ENCODE results near the gene MAN2B2. TPM values are rescaled to one million over a fixed set of nuclear protein-coding genes. Genes with fewer than 3 reads are reported as not detected.
A peak's percentile ranks its signal among the peaks of the same experiment; 100 is the strongest.

MAN2B2 gene
- total RNA-seq, 1 experiment from 2014 or later: 34.4 TPM

DNA sequence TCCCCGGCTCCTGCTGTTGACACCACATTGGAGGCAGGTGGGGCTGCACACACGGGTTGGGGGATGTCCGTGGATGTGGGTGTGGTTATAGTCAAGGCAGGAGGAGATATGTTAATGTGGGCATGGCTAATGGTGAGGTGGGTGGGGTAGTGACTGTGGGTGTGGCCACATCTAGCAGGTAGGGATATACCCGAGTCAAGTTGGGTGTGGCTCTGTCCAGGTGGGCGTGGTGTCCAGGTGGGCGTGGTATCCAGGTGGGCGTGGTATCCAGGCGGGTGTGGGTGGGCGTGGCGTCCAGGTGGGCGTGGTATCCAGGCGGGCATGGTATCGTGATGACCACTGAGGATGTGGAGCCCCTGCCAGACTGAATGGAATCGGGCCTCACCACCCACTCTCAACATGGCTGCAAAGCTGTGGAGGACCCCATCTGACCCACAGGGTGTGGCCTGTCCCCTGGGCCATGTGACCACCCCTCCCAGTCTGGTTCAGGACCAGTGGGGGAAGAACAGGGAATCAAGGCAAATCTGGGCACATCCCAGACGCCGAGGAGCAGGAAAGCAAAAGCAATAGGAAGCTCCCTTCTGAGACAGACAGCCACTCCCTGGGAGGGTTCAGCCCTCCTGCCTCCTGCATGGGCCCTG lies 21.0 kb downstream of the MAN2B2 start:
- no peak overlapping the region for H3K27ac ChIP-seq (ENCODE audit: low read length)
- H3K4me1 ChIP-seq (ENCODE audit: control insufficient read depth, insufficient read depth, low read length): no peaks in the 10 kb centered on the region
- no peak overlapping the region for H3K4me3 ChIP-seq (ENCODE audit: low read depth in 2 of 2, low read length in 2 of 2)
- H3K36me3 ChIP-seq (ENCODE audit: control insufficient read depth, insufficient read depth, low read length): no peaks in the 10 kb centered on the region
- peak; percentile 70 for ATAC-seq
- no peaks in the 10 kb centered on the region for H3K27me3 ChIP-seq (ENCODE audit: control insufficient read depth, insufficient read depth, low read length)
- in situ Hi-C loops (cut with HindIII; ENCODE audit: low pct_unique_long_range_greater_than_20kb, low sequenced_read_pairs): no loop called here
- no peaks in the 10 kb centered on the region for H3K9me3 ChIP-seq (ENCODE audit: control insufficient read depth, insufficient read depth, low read depth, low read length)
- ChIA-PET POLR2A (no interaction called here), CTCF (no interaction called here)
- TF ChIP-seq TCF7L2 (IDR thresholded peaks at IDR 0.05; ENCODE audit: low read depth, low read length) (no peak), POLR2AphosphoS5 (IDR thresholded peaks at IDR 0.05; ENCODE audit: low read depth, low read length) (no peak)
- TF ChIP-seq, protein P1, sequence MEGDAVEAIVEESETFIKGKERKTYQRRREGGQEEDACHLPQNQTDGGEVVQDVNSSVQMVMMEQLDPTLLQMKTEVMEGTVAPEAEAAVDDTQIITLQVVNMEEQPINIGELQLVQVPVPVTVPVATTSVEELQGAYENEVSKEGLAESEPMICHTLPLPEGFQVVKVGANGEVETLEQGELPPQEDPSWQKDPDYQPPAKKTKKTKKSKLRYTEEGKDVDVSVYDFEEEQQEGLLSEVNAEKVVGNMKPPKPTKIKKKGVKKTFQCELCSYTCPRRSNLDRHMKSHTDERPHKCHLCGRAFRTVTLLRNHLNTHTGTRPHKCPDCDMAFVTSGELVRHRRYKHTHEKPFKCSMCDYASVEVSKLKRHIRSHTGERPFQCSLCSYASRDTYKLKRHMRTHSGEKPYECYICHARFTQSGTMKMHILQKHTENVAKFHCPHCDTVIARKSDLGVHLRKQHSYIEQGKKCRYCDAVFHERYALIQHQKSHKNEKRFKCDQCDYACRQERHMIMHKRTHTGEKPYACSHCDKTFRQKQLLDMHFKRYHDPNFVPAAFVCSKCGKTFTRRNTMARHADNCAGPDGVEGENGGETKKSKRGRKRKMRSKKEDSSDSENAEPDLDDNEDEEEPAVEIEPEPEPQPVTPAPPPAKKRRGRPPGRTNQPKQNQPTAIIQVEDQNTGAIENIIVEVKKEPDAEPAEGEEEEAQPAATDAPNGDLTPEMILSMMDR (IDR thresholded peaks at IDR 0.05): no peak
- BruUV-seq (replicated peaks): no TSS peak
- no peak for DNase-seq (ENCODE audit: low read depth, low spot score)
- intact Hi-C loops (cut with micrococcal nuclease; ENCODE audit: unreplicated experiment): no loop called here

DNA sequence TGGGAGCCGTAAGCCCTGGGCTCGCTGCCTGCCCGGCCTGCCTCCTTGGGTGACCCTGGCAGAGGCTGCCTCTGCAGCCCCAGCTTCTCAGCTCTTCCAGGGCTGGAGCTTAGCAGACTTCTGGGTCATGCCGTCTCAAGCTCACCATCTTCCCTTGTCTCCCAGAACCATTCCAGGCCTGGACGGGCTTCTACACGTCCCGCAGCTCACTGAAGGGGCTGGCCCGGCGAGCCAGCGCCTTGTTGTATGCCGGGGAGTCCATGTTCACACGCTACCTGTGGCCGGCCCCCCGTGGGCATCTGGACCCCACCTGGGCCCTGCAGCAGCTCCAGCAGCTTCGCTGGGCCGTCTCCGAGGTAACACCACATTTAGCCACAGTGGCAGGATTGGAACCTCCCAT lies 22.0 kb downstream of the MAN2B2 start:
- TF ChIP-seq SIN3A (IDR thresholded peaks at IDR 0.05; ENCODE audit: borderline replicate concordance, insufficient read depth, low read depth, low read length): no peak
- TF ChIP-seq POLR2AphosphoS5 (IDR thresholded peaks at IDR 0.05; ENCODE audit: low read depth, low read length): no peak
- no peak for TF ChIP-seq TCF7L2 (IDR thresholded peaks at IDR 0.05; ENCODE audit: low read depth, low read length)
- TF ChIP-seq, protein P2, sequence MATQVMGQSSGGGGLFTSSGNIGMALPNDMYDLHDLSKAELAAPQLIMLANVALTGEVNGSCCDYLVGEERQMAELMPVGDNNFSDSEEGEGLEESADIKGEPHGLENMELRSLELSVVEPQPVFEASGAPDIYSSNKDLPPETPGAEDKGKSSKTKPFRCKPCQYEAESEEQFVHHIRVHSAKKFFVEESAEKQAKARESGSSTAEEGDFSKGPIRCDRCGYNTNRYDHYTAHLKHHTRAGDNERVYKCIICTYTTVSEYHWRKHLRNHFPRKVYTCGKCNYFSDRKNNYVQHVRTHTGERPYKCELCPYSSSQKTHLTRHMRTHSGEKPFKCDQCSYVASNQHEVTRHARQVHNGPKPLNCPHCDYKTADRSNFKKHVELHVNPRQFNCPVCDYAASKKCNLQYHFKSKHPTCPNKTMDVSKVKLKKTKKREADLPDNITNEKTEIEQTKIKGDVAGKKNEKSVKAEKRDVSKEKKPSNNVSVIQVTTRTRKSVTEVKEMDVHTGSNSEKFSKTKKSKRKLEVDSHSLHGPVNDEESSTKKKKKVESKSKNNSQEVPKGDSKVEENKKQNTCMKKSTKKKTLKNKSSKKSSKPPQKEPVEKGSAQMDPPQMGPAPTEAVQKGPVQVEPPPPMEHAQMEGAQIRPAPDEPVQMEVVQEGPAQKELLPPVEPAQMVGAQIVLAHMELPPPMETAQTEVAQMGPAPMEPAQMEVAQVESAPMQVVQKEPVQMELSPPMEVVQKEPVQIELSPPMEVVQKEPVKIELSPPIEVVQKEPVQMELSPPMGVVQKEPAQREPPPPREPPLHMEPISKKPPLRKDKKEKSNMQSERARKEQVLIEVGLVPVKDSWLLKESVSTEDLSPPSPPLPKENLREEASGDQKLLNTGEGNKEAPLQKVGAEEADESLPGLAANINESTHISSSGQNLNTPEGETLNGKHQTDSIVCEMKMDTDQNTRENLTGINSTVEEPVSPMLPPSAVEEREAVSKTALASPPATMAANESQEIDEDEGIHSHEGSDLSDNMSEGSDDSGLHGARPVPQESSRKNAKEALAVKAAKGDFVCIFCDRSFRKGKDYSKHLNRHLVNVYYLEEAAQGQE (IDR thresholded peaks at IDR 0.05; ENCODE audit: insufficient read depth in 1 of 2, low read depth in 2 of 2, low read length in 1 of 2): no peak
- TF ChIP-seq, protein P1 (IDR thresholded peaks at IDR 0.05): no peak
- POLR2A ChIA-PET: no interaction called here
- in situ Hi-C loops (cut with HindIII; ENCODE audit: low pct_unique_long_range_greater_than_20kb, low sequenced_read_pairs) (no loop called here), intact Hi-C loops (cut with micrococcal nuclease; ENCODE audit: unreplicated experiment) (no loop called here)
- no peaks in the 10 kb centered on the region for H3K4me1 ChIP-seq (ENCODE audit: control insufficient read depth, insufficient read depth, low read length)
- H3K27me3 ChIP-seq (ENCODE audit: control insufficient read depth, insufficient read depth, low read length): no peaks in the 10 kb centered on the region
- DNase-seq (ENCODE audit: low read depth, low spot score) (no peak), ATAC-seq (peak; percentile 17; the same call in 1 of the 2 replicates)
- H3K27ac ChIP-seq (ENCODE audit: low read length): no peak overlapping the region
- H3K9me3 ChIP-seq (ENCODE audit: control insufficient read depth, insufficient read depth, low read depth, low read length): no peaks in the 10 kb centered on the region
- no peak overlapping the region for H3K4me3 ChIP-seq (ENCODE audit: low read depth in 2 of 2, low read length in 2 of 2)
- no TSS peak for BruUV-seq (replicated peaks)
- H3K36me3 ChIP-seq (ENCODE audit: control insufficient read depth, insufficient read depth, low read length): no peaks in the 10 kb centered on the region
- CTCF ChIA-PET: no interaction called here

Data from Panc1 (cell line).